ENCODE data around the gene SUB1.
"Not testable (repeated sequence)": the region's sequence is repeated elsewhere in the genome, so short reads cannot be mapped to it uniquely, and the experiment has no call there.

Gene SUB1

DNA sequence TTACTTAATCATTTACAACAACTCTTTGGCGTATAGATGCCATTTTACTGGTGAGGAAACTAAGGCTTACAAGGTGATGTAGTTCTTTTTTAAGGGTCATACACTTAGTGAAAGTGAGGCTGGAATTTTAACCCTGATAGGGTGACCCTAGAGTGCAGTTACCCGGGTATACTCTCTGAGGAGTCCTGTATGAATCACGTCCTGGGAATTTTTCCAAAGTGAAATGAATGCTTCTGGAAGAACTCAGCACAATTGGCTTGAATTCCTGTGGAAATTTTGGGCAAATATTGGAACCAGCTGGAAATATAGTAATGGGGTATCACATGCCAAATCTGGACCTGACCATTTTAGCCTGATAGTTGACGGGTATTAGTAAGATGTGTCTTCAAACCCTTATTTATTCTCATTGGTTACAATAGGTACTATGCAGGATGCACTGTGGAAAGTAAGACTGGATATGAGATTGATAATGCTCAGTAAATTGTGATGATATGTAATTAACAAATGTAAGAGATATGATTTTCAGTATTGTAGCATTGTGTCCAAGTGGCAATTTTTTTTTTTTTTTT, 14.8 kb downstream of the SUB1 start:
- no peak for DNase-seq (ENCODE audit: low read depth)

- DNase-seq (ENCODE audit: low read depth) = no peak
Measured at GRCh38 chr5:32601623-32602295, 16.4 kb downstream of the SUB1 start.

- no peak for DNase-seq (ENCODE audit: low read depth)
Measured at GRCh38 chr5:32602906-32603305, 17.5 kb downstream of the SUB1 start.

GRCh38 chr5:32604800-32605765, 19.7 kb downstream of the SUB1 start:
- DNase-seq (ENCODE audit: low read depth) = no peak

DNA sequence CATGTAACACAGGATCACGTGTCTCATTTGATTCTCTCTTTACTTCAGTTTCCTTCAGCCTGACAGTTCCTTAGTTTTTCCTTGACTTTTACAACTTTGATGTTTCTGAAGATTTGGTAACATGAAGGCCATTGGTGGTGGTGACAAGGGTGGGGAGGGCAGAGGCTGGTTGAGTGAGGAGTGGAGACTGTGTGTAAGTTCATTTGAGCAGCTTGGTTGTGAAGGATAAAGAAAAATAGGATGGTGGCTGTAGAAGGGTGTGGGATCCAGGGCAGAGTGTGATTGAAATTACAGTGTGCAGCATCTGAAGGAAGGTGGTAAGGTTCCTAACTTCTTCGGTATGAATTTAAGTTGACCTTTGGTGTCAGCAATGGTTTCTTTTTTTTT, 20.4 kb downstream of the SUB1 start:
- no peak for DNase-seq (ENCODE audit: low read depth)

GRCh38 chr5:32612134-32612888, 27.0 kb downstream of the SUB1 start:
- DNase-seq (ENCODE audit: low read depth) = no peak

DNA sequence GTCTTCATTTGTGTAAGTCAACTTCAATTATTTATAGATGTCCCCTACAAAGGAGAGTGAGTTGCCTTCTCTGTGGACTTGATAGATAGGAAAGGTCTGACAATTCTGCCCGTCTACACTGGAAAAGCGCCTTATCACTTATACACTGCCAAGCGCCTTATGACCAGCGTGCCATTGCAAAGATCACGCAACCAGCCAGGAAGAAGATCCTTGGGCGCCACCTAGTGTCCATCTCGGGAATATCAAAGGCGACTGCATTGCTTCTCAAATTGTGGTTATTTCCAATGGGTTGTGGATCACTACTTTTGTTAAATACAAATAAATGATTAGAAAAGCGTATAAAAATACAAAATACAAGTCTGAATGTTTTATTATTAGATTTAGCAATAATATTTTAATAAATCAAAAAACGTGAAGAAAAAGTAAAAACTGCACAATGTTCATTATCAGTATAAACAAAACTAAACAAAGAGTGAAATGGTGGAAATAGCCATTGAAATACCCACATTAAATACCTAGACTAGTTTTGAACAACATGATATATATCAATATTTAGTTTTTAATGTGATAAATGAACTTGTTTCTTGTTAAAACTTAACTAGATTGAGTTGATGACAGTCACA, 27.8 kb downstream of the SUB1 start:
- peak; percentile 85 for DNase-seq (ENCODE audit: low read depth)

- DNase-seq (ENCODE audit: low read depth) = no peak
Measured at GRCh38 chr5:32615236-32615635, 29.9 kb downstream of the SUB1 start.

DNA sequence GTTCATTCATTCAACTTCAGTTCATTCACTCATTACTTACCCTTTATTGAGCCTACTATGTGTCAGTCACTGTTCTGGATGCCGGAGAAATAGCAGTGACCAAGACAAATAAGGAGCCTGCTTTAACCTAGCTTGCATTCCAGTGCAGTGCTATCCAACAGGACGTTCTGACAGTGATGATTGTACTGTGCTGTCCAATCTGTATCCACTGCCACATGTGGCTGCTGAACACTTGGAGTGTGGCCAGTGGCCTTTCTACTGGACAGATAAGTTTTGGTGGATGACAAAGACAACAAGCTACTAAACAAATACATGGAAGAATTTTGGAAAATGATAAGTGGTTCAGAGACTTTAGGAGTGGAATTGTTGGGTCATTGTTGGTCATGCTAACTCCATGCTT, 33.6 kb downstream of the SUB1 start:
- DNase-seq (ENCODE audit: low read depth) = no peak

GRCh38 chr5:32621256-32621655, 35.9 kb downstream of the SUB1 start:
- DNase-seq (ENCODE audit: low read depth) = no peak

DNA sequence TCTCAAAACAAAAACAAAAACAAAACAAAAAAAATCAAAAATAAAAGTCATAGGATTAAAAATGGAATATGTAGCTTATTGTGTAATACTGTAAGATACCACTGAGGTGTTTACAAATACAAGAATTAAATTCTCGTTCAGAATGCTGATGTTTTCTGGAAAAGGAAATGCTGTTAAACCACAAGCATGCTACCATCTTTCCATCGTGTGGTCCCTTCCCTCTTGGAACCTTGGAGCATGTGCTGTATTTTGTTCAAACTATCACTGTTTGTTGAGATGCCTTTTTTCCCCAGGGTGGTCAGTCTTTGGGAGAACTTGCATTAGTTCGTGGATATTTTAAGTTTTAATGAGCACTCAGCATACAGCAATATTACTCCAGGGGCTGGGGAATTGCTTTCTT, 39.7 kb downstream of the SUB1 start:
- no peak for DNase-seq (ENCODE audit: low read depth)

GRCh38 chr5:32625547-32625946, 40.2 kb downstream of the SUB1 start:
- no peak for DNase-seq (ENCODE audit: low read depth)

GRCh38 chr5:32627219-32627870, 42.0 kb downstream of the SUB1 start:
- no peak for DNase-seq (ENCODE audit: low read depth)

DNA sequence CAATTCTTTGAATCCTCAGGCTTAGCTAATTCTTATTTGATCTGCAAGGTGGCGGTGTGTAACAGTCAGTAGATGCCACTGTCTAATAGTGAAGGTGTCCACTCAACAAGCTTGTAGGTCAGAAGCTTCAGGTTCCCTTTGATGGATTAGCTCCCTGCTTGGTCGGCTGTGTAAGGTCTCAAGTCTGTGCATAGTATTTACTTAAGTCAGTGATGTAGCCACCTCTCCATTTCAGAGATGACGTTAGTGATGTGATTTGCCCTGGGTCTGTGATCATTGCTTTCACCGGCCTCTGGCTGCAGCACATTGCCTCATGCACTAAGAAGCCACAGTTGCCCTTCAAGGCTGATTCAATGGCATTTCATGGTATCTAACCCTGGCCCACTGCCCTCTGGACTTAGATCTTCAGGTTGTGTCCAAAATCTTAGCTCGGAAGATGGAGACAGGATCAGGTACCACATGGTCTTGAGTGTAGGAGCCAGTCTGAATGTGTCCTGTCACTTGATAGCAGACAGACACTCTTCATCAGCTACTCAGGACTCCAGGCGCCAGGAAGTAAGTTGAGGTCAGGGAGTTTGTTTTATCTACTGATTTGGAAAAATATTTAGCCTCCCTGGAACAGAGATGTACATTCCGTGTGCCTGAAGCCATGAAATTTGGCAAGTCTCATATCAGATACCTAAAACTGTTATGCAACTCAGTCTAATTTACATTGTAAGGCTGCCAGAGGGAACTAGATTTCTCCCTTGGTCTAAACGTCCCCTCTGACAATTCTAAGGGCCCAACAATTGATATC, 42.9 kb downstream of the SUB1 start:
- no peak for DNase-seq (ENCODE audit: low read depth)

DNA sequence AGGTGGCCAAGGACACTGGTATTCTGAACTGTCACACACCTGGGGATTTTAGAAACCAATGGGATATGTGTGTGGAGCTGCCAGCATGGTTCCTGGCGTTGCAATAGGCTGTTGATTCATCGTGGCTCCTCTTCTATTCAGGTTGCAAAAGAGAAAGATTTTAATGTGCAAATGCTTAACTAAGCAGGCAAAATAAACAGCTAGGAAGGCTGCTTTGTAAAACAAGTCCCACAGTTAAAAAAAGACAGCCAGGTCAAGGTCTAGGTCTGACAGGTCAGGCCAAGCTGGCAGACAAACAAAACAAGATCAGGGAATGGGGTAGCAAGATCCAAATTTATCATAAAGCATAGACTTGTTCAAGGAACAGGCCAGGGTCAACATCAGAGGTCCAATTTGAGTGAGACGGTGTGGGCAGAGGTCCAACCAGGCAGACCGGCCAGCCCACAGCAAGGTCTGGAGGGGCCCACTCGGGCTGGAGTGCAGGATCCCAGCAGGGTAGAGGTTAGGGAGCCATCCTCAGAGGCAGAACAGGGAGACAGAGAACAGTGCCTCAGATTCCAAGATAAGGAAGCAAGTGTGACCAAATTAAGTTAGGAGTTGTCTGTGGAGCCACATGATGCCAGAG, 45.6 kb downstream of the SUB1 start:
- no peak for DNase-seq (ENCODE audit: low read depth)

DNA sequence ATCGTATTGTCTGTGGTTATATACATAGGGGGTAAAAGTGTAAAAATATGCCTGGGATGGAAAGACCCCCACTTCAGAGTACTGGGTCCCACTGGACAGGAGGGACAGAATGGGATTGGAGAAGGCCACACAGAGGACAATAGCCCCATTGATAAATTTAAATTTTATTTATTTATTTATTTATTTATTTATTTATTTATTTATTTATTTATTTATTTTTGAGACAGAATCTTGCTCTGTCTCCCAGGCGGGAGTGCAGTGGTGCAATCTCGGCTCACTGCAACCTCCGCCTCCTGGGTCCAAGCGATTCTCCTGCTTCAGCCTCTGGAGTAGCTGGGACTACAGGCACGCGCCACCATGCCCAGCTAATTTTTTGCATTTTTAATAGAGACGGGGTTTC, 47.7 kb downstream of the SUB1 start:
- not testable (repeated sequence) for DNase-seq (ENCODE audit: low read depth)

DNA sequence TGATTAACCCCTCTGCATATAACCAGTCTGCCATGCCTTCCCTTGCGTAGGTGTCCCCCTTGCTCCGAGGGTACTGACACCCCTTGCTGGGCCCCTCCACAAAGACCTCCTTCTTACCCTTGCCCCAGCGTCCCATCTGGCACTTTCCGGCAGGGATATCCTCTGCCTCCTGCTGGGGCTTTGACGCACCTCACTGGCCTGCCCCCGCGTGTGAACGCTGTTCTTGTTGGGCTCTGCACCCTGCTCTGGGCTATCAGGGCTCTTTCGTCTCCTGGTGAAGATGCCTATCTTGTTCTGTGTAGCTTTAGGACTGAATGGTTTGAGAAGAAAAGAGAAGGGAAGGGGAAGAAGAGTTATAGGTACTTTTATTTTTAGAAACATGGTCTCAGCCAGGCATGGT, 53.0 kb downstream of the SUB1 start:
- no peak for DNase-seq (ENCODE audit: low read depth)

DNA sequence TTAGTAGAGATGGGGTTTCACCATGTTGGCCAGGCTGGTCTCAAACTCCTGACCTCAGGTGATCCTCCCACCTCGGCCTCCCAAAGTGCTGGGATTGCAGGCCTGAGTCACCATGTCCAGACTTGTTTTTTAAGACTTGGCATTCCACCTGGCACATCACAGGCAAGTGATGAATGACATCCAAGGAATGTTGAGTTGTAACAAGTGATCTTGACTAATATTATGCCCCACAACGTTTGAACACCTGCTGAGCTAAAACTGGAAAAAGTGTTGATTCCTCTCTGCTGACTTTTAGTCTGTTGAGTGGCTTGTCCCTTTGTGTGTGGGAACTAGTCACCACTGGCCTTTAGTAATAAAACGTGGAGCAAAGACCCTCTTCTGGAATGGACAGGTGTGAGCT, 54.6 kb downstream of the SUB1 start:
- no peak for DNase-seq (ENCODE audit: low read depth)

DNA sequence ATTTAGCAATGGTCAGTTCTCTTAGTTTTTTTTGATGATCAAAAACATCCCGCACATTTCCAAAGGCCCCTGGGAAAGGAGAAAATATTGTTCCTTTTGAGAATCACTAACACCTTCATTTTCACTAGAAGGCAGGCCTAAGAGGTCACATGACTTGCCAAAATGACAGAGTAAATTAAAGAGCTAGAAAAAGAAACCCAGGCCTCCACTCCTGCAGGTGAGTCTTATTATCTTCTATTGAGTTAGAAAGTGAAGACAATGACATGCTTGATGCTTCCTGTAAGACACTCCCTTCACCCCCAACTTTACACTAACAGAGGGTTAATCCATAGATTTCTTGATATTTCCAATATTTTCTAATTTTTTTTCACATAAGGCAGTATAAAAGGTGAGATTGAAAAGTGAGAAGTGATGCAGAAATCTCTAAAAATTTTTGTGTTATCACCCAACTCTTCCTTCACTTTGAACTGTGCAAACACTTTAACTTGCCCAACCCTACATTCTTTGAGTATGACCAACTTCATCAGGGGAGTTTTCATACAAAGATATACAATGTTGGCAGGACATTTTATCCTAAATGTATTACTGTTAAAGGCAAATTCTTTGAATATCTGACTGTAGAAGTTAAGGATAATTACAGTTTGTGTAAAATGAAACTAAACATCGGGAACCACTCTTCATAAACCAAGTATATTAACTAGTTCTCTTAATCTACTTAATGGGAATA, 57.1 kb downstream of the SUB1 start:
- DNase-seq (ENCODE audit: low read depth) = no peak

Data from activated T-cell treated with anti-CD3 and anti-CD28 coated beads for 1 hour (primary cell).